GM18508 (cell line): ENCODE data around the gene SFTPD.
"Not testable (repeated sequence)": the region's sequence is repeated elsewhere in the genome, so short reads cannot be mapped to it uniquely, and the experiment has no call there.

Experiments used
- ATAC-seq: cut with Tn5 transposase; IDR thresholded peaks from one replicate; pipeline ENCODE4 v1.9.1; 2021; ENCODE audit warnings: moderate number of reproducible peaks; ENCODE audit not compliant: insufficient read depth, unreplicated experiment

The SFTPD gene

GRCh38 chr10:79948976-79949722 is at the start of gene SFTPD:
Gene SFTPD, minus strand, starts transcription at chr10:79949105. Its CDS starts 2,446 bp downstream, at chr10:79946659.
- ATAC-seq, result no peak

GRCh38 chr10:79995979-79996634 is 47.2 kb upstream of the SFTPD start:
- ATAC-seq, result no peak

GRCh38 chr10:79994556-79994955 is 45.7 kb upstream of the SFTPD start:
- ATAC-seq, result no peak

GRCh38 chr10:79988199-79988598 is 39.3 kb upstream of the SFTPD start:
- not testable (repeated sequence) for ATAC-seq

GRCh38 chr10:79986661-79987060 is 37.8 kb upstream of the SFTPD start:
- ATAC-seq, result not testable (repeated sequence)

GRCh38 chr10:79985481-79986072 is 36.7 kb upstream of the SFTPD start:
- ATAC-seq, result no peak

GRCh38 chr10:79984851-79985250 is 35.9 kb upstream of the SFTPD start:
- no peak for ATAC-seq

- no peak for ATAC-seq
Measured at GRCh38 chr10:79983286-79983909, 34.5 kb upstream of the SFTPD start.

GRCh38 chr10:79982861-79983260 is 34.0 kb upstream of the SFTPD start:
- ATAC-seq, result no peak

GRCh38 chr10:79982362-79982800 is 33.5 kb upstream of the SFTPD start:
- ATAC-seq, result no peak

- ATAC-seq, result no peak
Measured at GRCh38 chr10:79981450-79982361, 32.8 kb upstream of the SFTPD start.

GRCh38 chr10:79980711-79981110 is 31.8 kb upstream of the SFTPD start:
- no peak for ATAC-seq

GRCh38 chr10:79979976-79980687 is 31.2 kb upstream of the SFTPD start:
- no peak for ATAC-seq

- no peak for ATAC-seq
Measured at GRCh38 chr10:79979310-79979975, 30.5 kb upstream of the SFTPD start.

- ATAC-seq, result no peak
Measured at GRCh38 chr10:79976999-79977398, 28.1 kb upstream of the SFTPD start.

- no peak for ATAC-seq
Measured at GRCh38 chr10:79970062-79970461, 21.2 kb upstream of the SFTPD start.

GRCh38 chr10:79947787-79948424 is 999 bp downstream of the SFTPD start:
- ATAC-seq, result no peak

GRCh38 chr10:79947083-79947415 is 1.9 kb downstream of the SFTPD start:
- no peak for ATAC-seq
